GM19452 (cell line): ENCODE measurements around the gene HERC3.

Experiments used
- ATAC-seq: cut with Tn5 transposase; IDR thresholded peaks from one replicate; pipeline ENCODE4 v1.9.1; 2021; ENCODE audit not compliant: unreplicated experiment

HERC3 gene

DNA sequence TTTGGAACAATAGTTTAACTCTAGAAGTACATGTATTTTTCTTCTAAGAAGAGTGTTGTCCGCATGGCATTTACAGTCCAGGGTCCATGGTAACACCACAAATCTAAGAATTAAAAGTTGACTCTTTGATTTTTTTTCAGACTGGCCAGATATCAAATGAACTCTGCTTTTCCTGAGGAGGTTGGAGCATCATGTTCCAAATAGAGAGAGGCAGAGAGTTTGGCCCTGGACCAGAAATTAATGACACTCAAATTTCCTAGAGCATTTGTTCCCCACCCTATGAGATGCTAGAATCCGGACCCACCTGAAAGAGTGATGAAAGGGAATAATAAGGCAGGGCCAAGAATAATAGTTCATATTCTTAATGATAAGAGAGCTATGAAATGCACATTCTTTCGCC is 152.3 kb downstream of the HERC3 start:
- no peak for ATAC-seq

DNA sequence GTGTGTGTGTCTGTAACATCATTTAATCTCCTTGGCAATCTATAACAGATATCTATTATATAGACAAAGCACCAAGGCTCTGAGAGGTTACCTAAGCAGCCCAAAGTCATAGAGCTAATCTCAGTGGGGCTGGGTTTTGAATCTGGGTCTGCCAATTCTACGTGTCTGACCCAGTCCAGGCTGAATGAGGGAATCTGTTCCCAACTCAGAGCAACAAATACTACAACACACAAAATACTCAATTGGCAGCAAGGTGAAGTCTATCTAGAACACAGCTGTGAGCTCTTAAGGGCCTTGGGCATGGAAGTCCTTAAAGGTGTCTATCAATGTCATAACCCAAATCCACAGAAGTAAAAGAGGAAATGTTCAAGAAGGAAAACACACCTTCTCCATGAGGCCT is 152.9 kb downstream of the HERC3 start:
- no peak for ATAC-seq

DNA sequence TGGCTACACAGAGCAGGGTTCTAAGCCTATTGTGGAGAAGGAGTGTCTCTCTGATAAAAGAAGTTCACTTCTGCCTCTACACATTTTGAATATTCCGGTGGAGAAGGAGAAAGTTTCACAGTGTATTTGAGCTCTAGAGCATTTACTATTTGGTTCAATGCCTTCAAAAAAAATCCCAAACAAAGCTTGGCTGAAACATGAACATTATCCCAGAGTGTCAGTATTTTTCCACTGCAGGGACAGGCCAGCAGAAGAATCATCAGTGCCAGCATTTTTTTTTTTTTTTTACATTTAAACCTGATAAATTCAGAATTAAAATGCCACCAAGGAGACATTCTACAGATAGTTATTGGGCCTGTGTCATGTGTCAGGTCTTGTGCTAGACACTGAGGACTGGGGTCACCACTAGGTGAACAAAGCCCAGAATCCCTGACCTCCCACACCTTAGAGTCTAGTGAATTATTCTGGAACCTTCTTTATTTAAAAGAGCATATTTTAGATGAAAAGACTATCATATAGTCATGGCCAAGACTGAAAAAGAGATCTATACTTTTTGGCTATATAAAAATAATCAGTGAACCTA is 153.4 kb downstream of the HERC3 start:
- ATAC-seq: no peak

DNA sequence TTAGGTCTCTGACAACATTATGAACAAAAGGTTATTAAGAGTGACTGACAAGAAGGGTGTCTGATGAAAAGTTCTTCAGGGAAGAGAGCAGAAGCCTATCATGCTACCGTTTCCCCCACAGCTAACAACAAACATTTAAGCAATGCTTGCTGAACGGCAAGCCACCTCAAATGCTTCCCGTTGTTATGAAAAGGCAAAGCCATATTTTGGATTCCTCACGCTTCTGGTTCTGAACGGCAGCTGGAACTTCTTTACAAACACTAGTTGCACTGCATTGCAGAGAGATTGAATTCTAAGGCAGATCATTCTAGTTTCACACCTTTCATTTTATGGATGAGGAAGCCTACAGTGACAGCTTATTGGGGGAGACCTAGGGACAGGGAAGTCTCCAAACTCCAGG is 153.9 kb downstream of the HERC3 start:
- no peak for ATAC-seq

DNA sequence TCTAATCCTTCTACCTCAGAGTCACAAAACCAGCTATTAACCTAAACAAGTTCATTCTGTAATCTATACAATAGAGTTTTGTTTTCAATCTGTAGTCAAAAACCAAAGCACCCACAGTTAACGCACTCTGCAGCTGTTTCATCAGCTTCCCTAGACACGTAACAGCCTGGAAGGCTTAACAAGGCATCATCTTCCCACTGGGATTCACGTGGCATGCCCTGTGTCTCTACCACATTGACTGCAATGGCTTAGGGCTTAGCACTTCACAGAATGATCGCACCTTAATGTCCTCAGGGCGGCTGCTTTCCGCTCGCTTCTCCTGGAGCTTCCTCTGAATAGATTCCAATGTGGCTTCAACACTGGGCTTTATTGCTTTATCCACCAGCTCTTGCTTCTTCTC is 155.1 kb downstream of the HERC3 start:
- ATAC-seq: no peak

DNA sequence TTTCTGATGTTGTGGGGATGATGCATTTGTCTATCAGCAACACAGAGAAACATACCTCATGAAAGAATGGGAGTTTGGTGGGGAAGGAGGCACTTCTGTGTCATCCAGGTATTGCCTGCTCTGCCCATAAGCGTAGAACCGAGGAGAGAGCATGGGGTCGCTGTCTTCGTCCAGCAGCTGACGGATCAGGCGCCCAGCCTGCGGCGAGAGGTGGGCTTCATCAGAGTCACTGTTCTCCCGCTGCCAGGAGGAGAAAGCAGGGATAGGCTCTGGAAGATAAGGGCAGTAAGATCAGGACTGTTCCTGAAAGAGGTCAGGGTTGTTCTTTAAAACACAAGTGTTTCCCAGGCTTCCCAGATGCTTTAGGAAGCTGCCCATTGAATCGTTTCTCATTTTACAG is 158.1 kb downstream of the HERC3 start:
- ATAC-seq: no peak

DNA sequence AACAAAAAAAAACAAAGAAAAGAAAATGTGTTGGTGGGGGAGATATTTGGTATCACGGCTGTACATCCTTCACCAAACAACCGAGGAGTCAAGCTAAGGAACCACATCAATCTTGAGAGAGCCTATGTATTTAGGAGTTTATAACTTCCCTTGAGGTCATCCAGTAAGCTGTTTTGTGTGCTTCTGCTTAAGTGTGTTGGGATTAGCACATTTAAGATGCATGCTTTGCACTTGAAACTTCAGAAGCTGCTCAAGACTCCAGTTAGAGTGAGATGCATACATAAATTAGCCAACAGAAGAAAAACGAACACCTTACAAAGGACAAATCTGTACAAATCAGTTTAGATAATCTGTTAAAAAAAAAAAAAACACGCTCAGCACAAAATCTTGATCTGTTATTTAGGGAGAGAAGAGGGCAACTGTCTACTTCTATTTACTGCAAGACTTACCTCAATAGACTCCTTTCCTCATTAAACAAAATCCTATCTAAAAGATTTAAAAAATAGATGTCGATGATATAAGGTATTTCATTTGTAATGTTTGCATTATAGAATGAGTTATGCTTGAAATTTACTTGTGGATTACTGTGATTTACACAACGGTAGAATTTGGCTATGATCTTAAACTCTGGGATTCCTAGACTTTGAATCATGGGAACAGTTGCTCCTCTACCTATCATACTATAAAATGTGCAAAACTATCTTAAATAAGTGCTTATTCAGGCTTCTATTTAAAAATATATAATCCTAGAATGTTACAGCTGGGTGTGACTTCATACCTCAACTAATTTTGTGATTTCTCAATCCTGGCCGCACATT is 159.2 kb downstream of the HERC3 start:
- ATAC-seq: no peak

DNA sequence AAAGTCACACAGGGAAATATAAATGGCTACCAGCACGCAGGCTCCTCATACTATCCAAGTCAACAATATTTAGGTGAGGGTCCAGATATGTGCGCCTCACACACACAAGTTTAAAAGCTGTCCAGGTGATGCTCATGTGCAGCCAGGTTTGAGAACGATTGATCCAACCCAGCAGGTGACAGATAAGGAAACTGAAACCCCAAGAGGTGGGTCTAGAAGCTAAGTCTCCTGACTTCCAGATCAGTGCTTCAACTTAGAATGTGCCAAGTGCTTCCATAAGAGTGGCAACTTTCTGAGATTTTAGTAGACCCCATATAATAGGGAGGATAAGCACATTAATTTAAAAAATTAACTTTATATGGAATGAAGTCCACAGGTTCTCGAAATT is 159.8 kb downstream of the HERC3 start:
- no peak for ATAC-seq

DNA sequence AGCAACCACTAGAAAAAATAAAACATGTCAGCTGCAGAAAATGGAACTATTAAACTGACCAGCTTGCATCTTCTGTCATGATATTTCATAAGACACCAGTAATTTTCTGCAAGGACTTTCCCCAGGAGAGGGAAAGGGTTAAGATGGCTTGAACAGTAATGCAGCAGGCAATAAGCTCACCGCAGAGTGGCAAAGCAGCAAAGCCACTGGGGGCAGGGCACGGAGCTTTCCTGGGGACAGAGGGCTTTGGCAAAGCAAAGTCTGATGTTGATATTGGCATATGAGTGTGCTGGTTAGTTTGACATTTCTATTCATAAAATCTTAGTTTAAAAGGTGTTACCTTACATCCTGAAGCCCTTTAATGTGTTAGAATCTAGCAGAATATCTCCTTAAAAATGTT is 160.5 kb downstream of the HERC3 start:
- no peak for ATAC-seq

DNA sequence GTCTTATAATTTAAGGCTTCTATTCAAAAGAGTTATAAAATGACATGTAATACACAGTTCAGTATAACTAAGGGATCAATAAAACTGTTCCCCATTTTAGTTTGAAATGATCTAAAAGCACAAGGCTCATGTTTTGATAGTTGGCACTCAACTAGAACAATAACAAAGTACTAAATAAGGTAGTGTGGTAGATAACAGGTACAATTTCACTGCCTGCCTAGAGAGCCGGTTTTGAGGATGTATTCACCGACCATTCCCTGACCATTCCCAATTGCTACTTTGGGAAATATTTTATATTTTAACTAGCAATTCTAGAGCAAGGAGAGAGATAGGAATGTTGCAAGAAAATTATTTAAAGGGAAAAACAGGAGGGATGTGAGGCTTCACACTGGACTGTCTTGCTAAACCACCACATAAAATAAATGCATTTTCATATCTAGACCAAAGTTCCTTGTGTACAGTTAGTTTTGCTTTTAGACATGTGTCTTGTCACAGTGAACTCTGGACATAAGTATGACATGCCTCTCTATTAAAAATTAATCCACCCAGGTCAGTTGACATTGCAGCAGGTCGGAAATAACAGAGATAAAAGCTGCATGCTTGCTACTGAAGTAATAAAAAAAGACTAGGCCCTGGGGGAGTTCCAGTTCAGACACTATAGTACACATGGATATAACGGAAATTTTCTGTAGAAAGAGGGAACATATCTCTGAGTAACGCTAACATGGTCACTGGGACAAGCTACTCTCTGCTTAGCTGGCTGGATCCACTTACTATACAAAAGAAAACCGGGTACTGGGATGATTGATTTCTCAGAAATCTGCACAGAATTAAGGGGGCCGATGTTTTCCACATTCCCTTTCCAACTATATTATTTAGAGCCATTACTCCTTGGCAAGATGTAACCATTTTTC is 161.6 kb downstream of the HERC3 start:
- ATAC-seq: no peak

DNA sequence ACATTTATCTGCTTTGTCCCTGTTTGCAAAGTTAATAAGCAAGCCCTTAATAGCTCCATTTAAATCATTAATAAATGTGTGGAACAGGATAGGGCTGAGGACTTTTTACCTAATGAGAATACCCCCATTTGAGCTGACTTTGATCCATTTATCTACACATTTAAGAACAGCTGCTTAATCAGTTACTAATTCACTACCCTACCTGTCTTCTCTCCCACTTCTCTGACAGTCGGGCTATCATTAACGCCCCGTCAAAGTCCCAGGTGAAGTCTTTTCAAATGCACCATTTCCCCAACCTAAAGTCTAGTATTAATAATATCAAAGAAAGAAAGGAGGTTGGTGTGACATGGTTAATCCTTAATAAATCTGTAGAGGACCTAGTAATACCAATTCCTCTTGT is 162.5 kb downstream of the HERC3 start:
- ATAC-seq: no peak

DNA sequence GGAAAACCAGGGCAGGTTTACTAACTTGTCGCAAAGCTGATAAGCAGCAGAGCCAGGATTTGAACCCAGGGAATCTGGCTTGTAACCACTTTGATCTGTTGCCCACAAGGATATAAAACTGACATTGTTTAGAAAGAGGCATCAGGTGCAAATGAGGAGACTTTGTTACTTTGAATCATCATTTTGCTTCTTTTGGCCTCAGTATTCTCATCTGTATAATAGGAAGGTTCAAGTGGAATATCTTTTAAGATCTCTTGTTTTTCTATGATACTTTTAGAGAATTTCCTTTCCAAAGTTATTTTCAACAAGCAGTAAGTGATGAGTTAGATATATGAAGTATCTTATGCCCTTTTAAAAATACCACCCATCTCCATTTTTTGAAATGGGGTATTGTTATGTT is 163.2 kb downstream of the HERC3 start:
- ATAC-seq: no peak

DNA sequence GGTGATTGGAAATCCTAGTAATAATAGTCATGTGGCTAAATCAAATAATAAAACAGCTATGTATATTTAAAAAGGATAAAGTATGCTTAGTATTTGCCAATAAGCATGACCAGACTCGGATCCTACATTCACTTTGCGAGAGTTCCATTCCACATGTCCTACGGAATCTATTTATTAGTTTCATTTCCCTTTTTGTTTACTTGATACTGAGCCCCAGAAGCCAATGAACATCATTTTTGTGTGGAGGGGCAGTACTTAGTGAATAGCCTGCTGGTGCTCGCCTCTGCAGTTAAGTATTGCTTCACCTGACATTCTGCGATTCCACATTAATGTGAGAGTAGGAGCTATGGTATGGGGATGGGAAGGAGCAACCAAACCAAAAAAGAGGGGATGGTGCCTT is 163.9 kb downstream of the HERC3 start:
- ATAC-seq: no peak

DNA sequence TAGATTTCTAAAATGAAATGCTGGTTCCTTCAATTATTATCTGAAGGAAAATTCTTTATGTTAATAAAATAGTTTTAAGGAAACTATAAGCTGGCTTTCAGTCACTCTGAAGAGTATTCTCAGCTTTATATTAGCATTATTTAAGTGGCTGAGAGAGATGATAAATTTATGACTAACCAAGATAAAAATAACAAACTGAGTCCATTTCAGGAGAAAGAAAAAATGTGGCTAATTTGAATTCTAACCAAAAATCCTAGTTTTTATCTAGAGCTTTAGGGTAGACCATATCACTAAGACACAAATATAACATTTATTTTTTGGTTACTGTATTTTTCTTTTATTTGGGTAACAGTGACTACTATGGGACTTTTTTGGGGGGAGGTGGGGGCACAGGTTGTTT is 164.8 kb downstream of the HERC3 start:
- ATAC-seq: no peak

DNA sequence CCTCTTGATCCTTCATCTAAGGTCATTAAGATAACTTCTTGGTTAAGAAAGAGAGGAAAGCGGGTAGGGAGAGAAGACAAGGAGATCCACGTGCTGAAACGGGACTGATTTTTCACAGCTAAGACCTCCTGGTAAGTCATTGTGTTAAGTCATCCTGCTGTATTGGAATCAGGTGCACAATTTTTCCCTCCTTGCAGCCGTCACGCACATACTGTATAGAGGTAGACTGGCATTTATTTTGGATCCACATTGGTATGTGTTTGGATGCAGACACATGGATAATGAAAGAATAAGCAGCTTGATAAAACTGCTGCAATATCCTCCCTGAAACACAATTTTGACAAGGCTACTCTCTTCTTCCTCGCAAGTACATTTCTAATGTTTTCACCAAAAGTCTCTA is 165.5 kb downstream of the HERC3 start:
- ATAC-seq: no peak
